C4-2B (cell line): ENCODE results near the gene CCDC201.

Experiments used
- H3K27ac ChIP-seq: fragments of 450-650 bp; 2 replicates; pipeline ENCODE4 v1.5.1; 2017
- CTCF ChIP-seq: fragments of 450-650 bp; conservative IDR thresholded peaks from 2 replicates; pipeline ENCODE4 v1.5.1; 2017; ENCODE audit warnings: mild to moderate bottlenecking
- ZFX ChIP-seq: fragments of 450-650 bp; IDR thresholded peaks from 2 replicates; pipeline ENCODE4 v1.6.1; 2017

The CCDC201 gene

DNA sequence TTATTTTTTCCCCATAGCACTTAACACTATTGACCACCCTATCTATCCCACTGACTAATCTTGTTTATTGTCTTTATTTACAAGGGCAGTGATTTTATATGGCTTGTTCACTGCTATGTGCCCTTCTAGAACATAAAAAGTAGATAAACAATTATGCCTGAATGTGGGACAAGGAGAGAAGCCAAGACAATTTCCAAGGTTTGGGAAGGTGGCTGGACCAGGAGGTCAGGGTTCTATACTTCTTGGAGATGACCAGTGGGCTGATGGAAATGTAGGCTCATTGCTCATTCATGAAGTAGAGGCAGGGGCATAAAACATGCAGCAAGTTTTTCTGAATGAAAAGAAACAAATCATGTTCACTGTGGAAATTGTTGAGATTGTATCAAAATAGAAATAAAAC, 36.7 kb upstream of the CCDC201 start:
- H3K27ac ChIP-seq = no peak overlapping the region
- TF ChIP-seq CTCF (no peak), ZFX (no peak)

GRCh38 chr7:45902820-45903219, 29.9 kb upstream of the CCDC201 start:
- no peak overlapping the region for H3K27ac ChIP-seq
- TF ChIP-seq ZFX (no peak), CTCF (peak; percentile 17; the same call in 1 of the 2 replicates)

- TF ChIP-seq CTCF (no peak), ZFX (no peak)
- no peak overlapping the region for H3K27ac ChIP-seq
Measured at GRCh38 chr7:45901566-45901965, 28.7 kb upstream of the CCDC201 start.

DNA sequence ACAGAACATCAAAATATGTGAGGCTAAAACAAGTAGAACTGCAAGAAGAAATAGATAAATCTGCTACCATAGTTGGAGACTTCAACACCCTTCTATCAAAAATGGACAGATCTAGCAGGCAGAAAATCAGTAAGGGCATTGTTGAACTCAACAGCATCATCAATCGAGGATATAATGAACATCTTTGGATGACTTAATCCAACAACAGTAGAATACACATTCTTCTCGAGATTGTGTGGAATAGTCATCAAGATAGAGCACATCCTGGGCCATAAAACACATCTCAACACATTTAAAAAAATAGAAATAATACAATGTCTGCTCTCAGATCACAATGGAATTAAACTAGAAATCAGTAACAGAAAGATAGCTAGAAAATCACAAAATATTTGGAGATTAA, 25.3 kb upstream of the CCDC201 start:
- no peak overlapping the region for H3K27ac ChIP-seq
- no peak for TF ChIP-seq ZFX
- TF ChIP-seq CTCF = no peak

- no peak overlapping the region for H3K27ac ChIP-seq
- TF ChIP-seq ZFX = no peak
- TF ChIP-seq CTCF = no peak
Measured at GRCh38 chr7:45897042-45897690, 24.3 kb upstream of the CCDC201 start.

GRCh38 chr7:45894665-45895062, 21.8 kb upstream of the CCDC201 start:
- H3K27ac ChIP-seq = no peak overlapping the region
- TF ChIP-seq CTCF = no peak
- no peak for TF ChIP-seq ZFX

DNA sequence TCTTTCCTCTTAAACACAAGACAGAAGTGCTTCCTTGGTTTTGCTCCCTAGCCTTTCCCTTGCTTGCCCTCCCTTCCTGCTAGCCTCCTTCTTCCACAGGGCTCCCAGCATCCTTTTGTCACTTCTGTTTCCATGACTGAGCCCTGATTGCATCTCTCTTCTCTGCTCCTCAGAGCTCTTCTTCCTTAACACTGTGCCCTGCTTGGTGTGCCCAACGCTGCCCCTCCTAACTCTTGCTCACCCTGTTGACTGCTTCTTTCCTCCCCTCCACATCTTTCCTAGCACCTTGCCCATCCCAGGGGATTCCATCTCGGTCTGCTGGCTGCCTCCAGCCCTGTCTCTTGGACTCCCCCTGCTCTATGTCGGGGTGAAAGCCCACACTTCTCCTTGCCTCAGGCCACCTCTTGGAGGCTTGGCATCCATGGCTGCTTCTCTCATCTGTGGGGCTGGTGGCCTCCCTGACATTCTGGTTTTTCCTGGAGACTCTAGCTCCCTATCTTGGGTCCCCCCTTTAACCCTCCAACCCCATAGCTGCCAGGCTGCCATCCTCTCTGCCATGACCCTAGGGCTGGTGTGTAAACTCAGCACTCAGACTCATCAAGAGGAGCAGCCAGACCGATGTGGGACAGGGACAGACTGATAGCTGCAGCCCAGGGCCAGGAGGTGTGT, 21.2 kb upstream of the CCDC201 start:
- no peak for TF ChIP-seq CTCF
- no peak for TF ChIP-seq ZFX
- H3K27ac ChIP-seq = no peak overlapping the region
